IMR-90 (cell line): ENCODE data around the gene PRKACG. TPM values are rescaled to one million over a fixed set of nuclear protein-coding genes. Genes with fewer than 3 reads are reported as not detected.

Source experiments
- ATAC-seq: fragments of 200-7000 bp; cut with Tn5 transposase; 2 replicates; pipeline ENCODE4 v1.9.1; 2020; ENCODE audit warnings: low read depth, mild to moderate bottlenecking, moderate library complexity
- BruUV-seq: library from RNA; stranded (reverse); fragments of 400-500 nt; replicated peaks from 2 replicates; lab custom pipeline; 2021; lab: Mats Ljungman, UMichigan
- CTCF ChIA-PET: fragments of 300-600 bp; formaldehyde crosslinking; extraction: SDS; loops from one replicate; lab custom pipeline; 2021; ENCODE audit warnings: antibody characterized with exemption; lab: Yijun Ruan, JAX
- POLR2A ChIA-PET: fragments of 300-600 bp; sonication (Branson Sonifier 250); formaldehyde crosslinking; loops from one replicate; lab custom pipeline; 2022; ENCODE audit warnings: antibody characterized with exemption; ENCODE audit not compliant: unreplicated experiment; lab: Charles Lee
- DNase-seq: peaks from one replicate; pipeline ENCODE4 v3.0.0; 2013
- H2AFZ ChIP-seq: replicated peaks from 2 replicates; pipeline ENCODE3; 2013; ENCODE audit warnings: low read length, mild to moderate bottlenecking; ENCODE audit not compliant: poor library complexity
- H2AK5ac ChIP-seq: 2 replicates; pipeline ENCODE4 v1.6.1; 2013; ENCODE audit warnings: low read depth, low read length, inconsistent platforms
- H2AK9ac ChIP-seq: replicated peaks from 2 replicates; pipeline ENCODE3; 2013; ENCODE audit warnings: mild to moderate bottlenecking, low read depth, low read length, moderate library complexity; ENCODE audit not compliant: poor library complexity
- H2BK120ac ChIP-seq: 2 replicates; pipeline ENCODE4 v1.6.1; 2013; ENCODE audit warnings: low read depth, low read length, inconsistent platforms
- H2BK15ac ChIP-seq: 3 replicates; pipeline ENCODE4 v1.6.1; 2013; ENCODE audit warnings: low read depth, low read length, inconsistent platforms
- H2BK20ac ChIP-seq: 2 replicates; pipeline ENCODE4 v1.6.1; 2013; ENCODE audit warnings: low read depth, mild to moderate bottlenecking, inconsistent platforms, low read length, moderate library complexity
- H2BK5ac ChIP-seq: 2 replicates; pipeline ENCODE4 v1.6.1; 2013; ENCODE audit warnings: mild to moderate bottlenecking, low read depth, low read length, inconsistent platforms; ENCODE audit not compliant: poor library complexity, severe bottlenecking
- H3K14ac ChIP-seq: replicated peaks from 2 replicates; pipeline ENCODE4 v1.6.1; 2013; ENCODE audit warnings: low read depth, low read length, inconsistent platforms
- H3K18ac ChIP-seq: 2 replicates; pipeline ENCODE4 v1.6.1; 2013; ENCODE audit warnings: low read depth, low read length, control low read depth
- H3K23ac ChIP-seq: 2 replicates; pipeline ENCODE4 v1.6.1; 2013; ENCODE audit warnings: low read depth, low read length, inconsistent platforms
- H3K27ac ChIP-seq: 2 replicates; pipeline ENCODE4 v1.5.1; 2013; ENCODE audit warnings: mild to moderate bottlenecking, control low read depth, low read length; ENCODE audit not compliant: insufficient read depth
- H3K27me3 ChIP-seq: 2 replicates; pipeline ENCODE4 v1.6.1; 2013; ENCODE audit warnings: low read length; ENCODE audit not compliant: control insufficient read depth, insufficient read depth
- H3K36me3 ChIP-seq: 2 replicates; pipeline ENCODE4 v1.6.1; 2013; ENCODE audit warnings: low read length, mixed read lengths; ENCODE audit not compliant: control insufficient read depth, insufficient read depth
- H3K4ac ChIP-seq: 2 replicates; pipeline ENCODE4 v1.6.1; 2013; ENCODE audit warnings: low read depth, low read length, inconsistent platforms
- H3K4me1 ChIP-seq: 2 replicates; pipeline ENCODE4 v1.6.1; 2013; ENCODE audit warnings: low read length, mixed read lengths; ENCODE audit not compliant: control insufficient read depth, insufficient read depth
- H3K4me2 ChIP-seq: 2 replicates; pipeline ENCODE4 v1.6.1; 2013; ENCODE audit warnings: low read depth, mild to moderate bottlenecking, control low read depth, low read length, moderate library complexity
- H3K4me3 ChIP-seq: 2 replicates; pipeline ENCODE4 v1.5.1; 2013; ENCODE audit warnings: low read depth, mild to moderate bottlenecking, control low read depth, low read length, moderate library complexity; ENCODE audit not compliant: insufficient read depth
- H3K56ac ChIP-seq: 2 replicates; pipeline ENCODE4 v1.6.1; 2013; ENCODE audit warnings: low read length, inconsistent platforms; ENCODE audit not compliant: insufficient read depth; ENCODE audit errors: extremely low read depth
- H3K79me1 ChIP-seq, 2 experiments: 2 replicates each; pipeline ENCODE4 v1.6.1; 2013; ENCODE audit warnings: low read length in 2 of 2, inconsistent platforms in 1 of 2, low read depth in 1 of 2
- H3K9ac ChIP-seq: 2 replicates; pipeline ENCODE4 v1.6.1; 2013; ENCODE audit warnings: low read depth, low read length, control low read depth
- H3K9me1 ChIP-seq: 2 replicates; pipeline ENCODE4 v1.6.1; 2013; ENCODE audit warnings: low read length, inconsistent platforms; ENCODE audit not compliant: insufficient read depth
- H3K9me3 ChIP-seq: 2 replicates; pipeline ENCODE4 v1.6.1; 2013; ENCODE audit warnings: low read length; ENCODE audit not compliant: control insufficient read depth, insufficient read depth
- H4K20me1 ChIP-seq: 2 replicates; pipeline ENCODE4 v1.6.1; 2013; ENCODE audit warnings: low read length, inconsistent platforms; ENCODE audit not compliant: insufficient read depth
- H4K5ac ChIP-seq: 2 replicates; pipeline ENCODE4 v1.6.1; 2013; ENCODE audit warnings: mild to moderate bottlenecking, low read depth, low read length, control low read depth
- H4K8ac ChIP-seq, 2 experiments: 2 replicates each; pipeline ENCODE4 v1.6.1; 2013; ENCODE audit warnings: low read depth in 2 of 2, low read length in 2 of 2, control low read depth in 1 of 2, inconsistent platforms in 1 of 2
- H4K91ac ChIP-seq: 2 replicates; pipeline ENCODE4 v1.6.1; 2013; ENCODE audit warnings: low read depth, low read length, inconsistent platforms; ENCODE audit not compliant: insufficient read depth
- BHLHE40 ChIP-seq: fragments of 150-350 bp; IDR thresholded peaks from 2 replicates; pipeline ENCODE4 v1.6.1; 2016; ENCODE audit warnings: mild to moderate bottlenecking, low read depth, low read length
- CEBPB ChIP-seq: IDR thresholded peaks from 2 replicates; pipeline ENCODE4 v1.6.1; 2012; ENCODE audit warnings: low read depth, low read length, improper control_type of control experiment
- CTCF ChIP-seq: conservative IDR thresholded peaks from 2 replicates; pipeline ENCODE4 v1.5.1; 2012; ENCODE audit warnings: mild to moderate bottlenecking, low read depth, low read length, improper control_type of control experiment
- ELK1 ChIP-seq: fragments of 150-350 bp; IDR thresholded peaks from 2 replicates; pipeline ENCODE4 v1.6.1; 2016; ENCODE audit warnings: low read depth, mild to moderate bottlenecking, low read length, moderate library complexity, borderline replicate concordance
- FOS ChIP-seq: fragments of 150-350 bp; IDR thresholded peaks from 2 replicates; pipeline ENCODE4 v1.6.1; 2016; ENCODE audit warnings: low read depth, low read length
- MAFK ChIP-seq: IDR thresholded peaks from 2 replicates; pipeline ENCODE4 v1.6.1; 2012; ENCODE audit warnings: low read depth, low read length, improper control_type of control experiment
- MAZ ChIP-seq: IDR thresholded peaks from 2 replicates; pipeline ENCODE4 v1.6.1; 2012; ENCODE audit warnings: low read depth, mild to moderate bottlenecking, low read length, improper control_type of control experiment, moderate library complexity, borderline replicate concordance
- NFE2L2 ChIP-seq: fragments of 150-350 bp; IDR thresholded peaks from 2 replicates; pipeline ENCODE4 v1.6.1; 2016; ENCODE audit warnings: low read depth, mild to moderate bottlenecking, low read length
- POLR2A ChIP-seq: IDR thresholded peaks from 2 replicates; pipeline ENCODE4 v1.6.1; 2012; ENCODE audit warnings: mild to moderate bottlenecking, low read depth, low read length
- RAD21 ChIP-seq: IDR thresholded peaks from 2 replicates; pipeline ENCODE4 v1.6.1; 2012; ENCODE audit warnings: low read length, improper control_type of control experiment
- RFX5 ChIP-seq: IDR thresholded peaks from 2 replicates; pipeline ENCODE4 v1.8.0; 2012; ENCODE audit warnings: low read depth, mild to moderate bottlenecking, low read length, moderate library complexity
- SMC3 ChIP-seq: fragments of 150-350 bp; IDR thresholded peaks from 2 replicates; pipeline ENCODE4 v1.6.1; 2016; ENCODE audit warnings: low read depth, mild to moderate bottlenecking, antibody characterized with exemption, low read length, moderate library complexity
- USF2 ChIP-seq: fragments of 150-350 bp; IDR thresholded peaks from 2 replicates; pipeline ENCODE4 v1.6.1; 2017; ENCODE audit warnings: mild to moderate bottlenecking, antibody characterized with exemption, low read length, low read depth
- WGBS, 2 experiments: methylation state at CpG; one replicate each; pipeline versions ENCODE4 v1.1.5 to v1.1.7; 2013; ENCODE audit warnings: missing lambda C conversion rate in 2 of 2; ENCODE audit not compliant: insufficient read length in 1 of 2; ENCODE audit errors: extremely low coverage in 2 of 2; 5-methylcytosine and 5-hydroxymethylcytosine counted together
- dilution Hi-C: fragments of 300-500 bp; cut with HindIII; formaldehyde crosslinking; loops from one replicate; pipeline ENCODE4 v1.14.3; 2018; ENCODE audit warnings: low sequenced_read_pairs; ENCODE audit not compliant: unreplicated experiment
- in situ Hi-C: fragments of 300-500 bp; cut with MboI; formaldehyde crosslinking; loops from 3 replicates; pipeline ENCODE4 v1.14.3; 2019; ENCODE audit warnings: low sequenced_read_pairs, inconsistent platforms, mixed read lengths
- intact Hi-C: fragments of 100-400 bp; cut with micrococcal nuclease; formaldehyde crosslinking; loops from 2 replicates; pipeline ENCODE4 v1.10.0; 2022
- polyA plus RNA-seq, 3 experiments: library from polyadenylated mRNA; depleted of rRNA; stranded (reverse); fragments of >200 nt; gene quantifications; 2 replicates each; pipeline ENCODE4 v1.2.3, GENCODE V29; 2012; ENCODE audit warnings: low replicate concordance in 1 of 3
- total RNA-seq: library from RNA; depleted of rRNA; stranded (reverse); fragments of >200 nt; gene quantifications from 2 replicates; pipeline ENCODE4 v1.2.3, GENCODE V29; 2012

The PRKACG gene
- total and polyA plus RNA-seq, 2 of the 4 experiments (the other 2 are of a cell fraction), result not detected

DNA sequence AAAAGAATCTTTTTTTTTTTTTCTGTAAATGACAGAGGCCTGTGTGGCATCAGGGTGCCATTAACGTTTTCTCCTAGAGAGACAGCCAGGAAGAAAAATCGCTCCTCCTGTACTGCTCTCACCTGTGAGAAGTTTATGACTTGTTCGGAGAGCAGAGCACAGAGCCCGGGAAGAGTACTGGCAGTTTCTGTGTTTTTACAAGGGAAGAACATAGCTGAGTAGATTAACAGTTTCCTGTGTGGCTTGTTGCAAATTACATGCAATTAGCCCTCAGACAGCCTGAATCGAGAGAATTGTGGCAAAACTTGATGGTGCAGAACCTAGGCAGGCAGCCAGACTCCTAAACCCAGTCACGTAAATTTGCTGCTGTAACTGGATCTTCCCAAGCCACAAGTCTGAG is 32.1 kb downstream of the PRKACG start:
- no peak overlapping the region for H3K4me2 ChIP-seq
- no peak overlapping the region for H2AFZ ChIP-seq
- H3K79me1 ChIP-seq, result no peaks in the 10 kb centered on the region
- H3K9ac ChIP-seq, result no peak overlapping the region
- H3K9me1 ChIP-seq, result no peaks in the 10 kb centered on the region
- H2BK15ac ChIP-seq, result no peak overlapping the region
- no peak overlapping the region for H3K18ac ChIP-seq
- H2BK5ac ChIP-seq, result no peak overlapping the region
- no CpG with 5 or more reads among the region's 6 CpGs for WGBS, 2 experiments
- TF ChIP-seq USF2 (no peak), POLR2A (no peak), BHLHE40 (no peak), ELK1 (no peak), NFE2L2 (no peak), RAD21 (no peak), MAFK (no peak), CEBPB (no peak), MAZ (no peak), FOS (no peak), RFX5 (no peak), SMC3 (no peak), CTCF (no peak)
- CTCF ChIA-PET, result no interaction called here
- no peak overlapping the region for H3K4me3 ChIP-seq
- ATAC-seq (no peak), DNase-seq (no peak)
- no peak overlapping the region for H4K8ac ChIP-seq
- H3K9me3 ChIP-seq, result no peaks in the 10 kb centered on the region
- H3K23ac ChIP-seq, result no peak overlapping the region
- no peak overlapping the region for H3K56ac ChIP-seq
- H2AK5ac ChIP-seq, result no peak overlapping the region
- H4K5ac ChIP-seq, result no peak overlapping the region
- no peaks in the 10 kb centered on the region for H3K36me3 ChIP-seq
- H2BK20ac ChIP-seq, result no peak overlapping the region
- H2BK120ac ChIP-seq, result no peak overlapping the region
- H4K20me1 ChIP-seq, result no peaks in the 10 kb centered on the region
- POLR2A ChIA-PET, result no interaction called here
- no peak overlapping the region for H2AK9ac ChIP-seq
- no peaks in the 10 kb centered on the region for H3K4me1 ChIP-seq
- dilution Hi-C loops, result no loop called here
- peaks cover 4% of the 10 kb centered on the region for H3K27me3 ChIP-seq
- no peak overlapping the region for H4K91ac ChIP-seq
- H3K27ac ChIP-seq, result no peak overlapping the region
- intact Hi-C loops, result no loop called here
- in situ Hi-C loops, result no loop called here
- no TSS peak for BruUV-seq
- H3K14ac ChIP-seq, result no peak overlapping the region
- H3K4ac ChIP-seq, result no peak overlapping the region
